Tibial nerve (tissue), 4 donors: Measurements from ENCODE around the gene ATF7IP.

ENCODE experiments used
- EP300 ChIP-seq, 2 donors: sonication (generic); formaldehyde crosslinking; IDR thresholded peaks; one replicate each; pipeline ENCODE4 v1.6.1; 2017; ENCODE audit warnings: antibody characterized with exemption in 2 of 2, mild to moderate bottlenecking in 1 of 2
- POLR2A ChIP-seq, 2 donors: fragments of 450-650 bp; IDR thresholded peaks; one replicate each; pipeline ENCODE4 v1.6.1; 2017; ENCODE audit warnings: antibody characterized with exemption in 2 of 2, mild to moderate bottlenecking in 2 of 2, moderate library complexity in 2 of 2
- TF ChIP-seq, protein P1 (sequence below), 5 experiments: fragments of 200-600 bp in 3 of 5; fragments of 450-650 bp in 2 of 5; sonication (generic) in 3 of 5; IDR thresholded peaks; one replicate each; pipeline ENCODE4 v1.5.1; 2016 to 2019; ENCODE audit warnings: antibody characterized with exemption in 5 of 5, mild to moderate bottlenecking in 3 of 5, moderate library complexity in 2 of 5

DNA sequence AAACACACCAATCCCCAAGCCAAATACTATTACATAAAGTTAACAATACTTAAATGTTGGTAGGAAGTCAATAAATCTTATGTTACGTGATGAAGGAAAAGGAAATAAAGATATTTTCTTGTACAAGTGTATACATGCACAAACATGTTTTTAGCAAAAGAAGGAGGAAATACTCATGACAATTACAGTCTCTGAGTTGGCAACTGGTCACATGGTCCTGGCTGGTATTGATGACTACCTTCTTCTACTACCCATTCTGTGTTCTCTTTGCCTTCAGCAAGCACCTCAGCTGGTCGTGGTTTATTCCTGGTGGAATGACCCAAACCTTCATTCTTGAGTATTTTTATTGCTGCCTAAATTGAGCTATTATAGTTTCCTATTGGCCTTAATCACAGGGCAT, 117.4 kb downstream of the ATF7IP start:
- TF ChIP-seq, protein P1, sequence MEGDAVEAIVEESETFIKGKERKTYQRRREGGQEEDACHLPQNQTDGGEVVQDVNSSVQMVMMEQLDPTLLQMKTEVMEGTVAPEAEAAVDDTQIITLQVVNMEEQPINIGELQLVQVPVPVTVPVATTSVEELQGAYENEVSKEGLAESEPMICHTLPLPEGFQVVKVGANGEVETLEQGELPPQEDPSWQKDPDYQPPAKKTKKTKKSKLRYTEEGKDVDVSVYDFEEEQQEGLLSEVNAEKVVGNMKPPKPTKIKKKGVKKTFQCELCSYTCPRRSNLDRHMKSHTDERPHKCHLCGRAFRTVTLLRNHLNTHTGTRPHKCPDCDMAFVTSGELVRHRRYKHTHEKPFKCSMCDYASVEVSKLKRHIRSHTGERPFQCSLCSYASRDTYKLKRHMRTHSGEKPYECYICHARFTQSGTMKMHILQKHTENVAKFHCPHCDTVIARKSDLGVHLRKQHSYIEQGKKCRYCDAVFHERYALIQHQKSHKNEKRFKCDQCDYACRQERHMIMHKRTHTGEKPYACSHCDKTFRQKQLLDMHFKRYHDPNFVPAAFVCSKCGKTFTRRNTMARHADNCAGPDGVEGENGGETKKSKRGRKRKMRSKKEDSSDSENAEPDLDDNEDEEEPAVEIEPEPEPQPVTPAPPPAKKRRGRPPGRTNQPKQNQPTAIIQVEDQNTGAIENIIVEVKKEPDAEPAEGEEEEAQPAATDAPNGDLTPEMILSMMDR (IDR thresholded peaks at IDR 0.05), result no peak
- TF ChIP-seq POLR2A (IDR thresholded peaks at IDR 0.05) (no peak), EP300 (IDR thresholded peaks at IDR 0.05) (no peak)
